Parathyroid adenoma (tissue), 2 donors: ENCODE results near the gene MPG.

Source experiments
- H2AFZ ChIP-seq: fragments of 300-600 bp; sonication (generic); one replicate; pipeline ENCODE4 v1.7.0; 2017; ENCODE audit warnings: antibody characterized with exemption, mild to moderate bottlenecking
- H3K27ac ChIP-seq: fragments of 300-600 bp; sonication (generic); one replicate; pipeline ENCODE4 v1.7.0; 2017
- H3K27me3 ChIP-seq: fragments of 300-600 bp; sonication (generic); one replicate; pipeline ENCODE4 v1.7.0; 2017; ENCODE audit warnings: low read length; ENCODE audit not compliant: control insufficient read depth, insufficient read depth
- H3K36me3 ChIP-seq: fragments of 300-600 bp; sonication (generic); one replicate; pipeline ENCODE4 v1.7.0; 2017; ENCODE audit warnings: low read length; ENCODE audit not compliant: control insufficient read depth, insufficient read depth
- H3K4me1 ChIP-seq: fragments of 300-600 bp; sonication (generic); one replicate; pipeline ENCODE4 v1.7.0; 2017; ENCODE audit warnings: control low read depth
- H3K4me2 ChIP-seq: fragments of 300-600 bp; sonication (generic); one replicate; pipeline ENCODE4 v1.7.0; 2017; ENCODE audit warnings: low read length
- H3K4me3 ChIP-seq: fragments of 300-600 bp; sonication (generic); one replicate; pipeline ENCODE4 v1.7.0; 2017; ENCODE audit warnings: low read depth, low read length
- H3K79me2 ChIP-seq: fragments of 300-600 bp; sonication (generic); one replicate; pipeline ENCODE4 v1.7.0; 2017; ENCODE audit warnings: control low read depth
- H3K9ac ChIP-seq: fragments of 300-600 bp; sonication (generic); one replicate; pipeline ENCODE4 v1.7.0; 2017; ENCODE audit warnings: mild to moderate bottlenecking
- H3K9me3 ChIP-seq: fragments of 300-600 bp; sonication (generic); one replicate; pipeline ENCODE4 v1.7.0; 2017; ENCODE audit warnings: low read length; ENCODE audit not compliant: control insufficient read depth
- CTCF ChIP-seq: fragments of 300-600 bp; sonication (generic); IDR thresholded peaks from one replicate; pipeline ENCODE4 v1.7.0; 2017; ENCODE audit warnings: antibody characterized with exemption, mild to moderate bottlenecking
- donor health status: primary hyperparathyroidism.

The MPG gene

GRCh38 chr16:66309-67182, 11.5 kb upstream of the MPG start:
- peaks cover 6% of the 10 kb centered on the region for H3K4me1 ChIP-seq

GRCh38 chr16:67183-67791, 10.7 kb upstream of the MPG start:
- H3K9ac ChIP-seq, result no peak overlapping the region
- no peak overlapping the region for H3K27ac ChIP-seq
- H2AFZ ChIP-seq, result no peak overlapping the region
- no peak overlapping the region for H3K4me3 ChIP-seq
- H3K9me3 ChIP-seq, result no peaks in the 10 kb centered on the region
- no peaks in the 10 kb centered on the region for H3K36me3 ChIP-seq
- peaks cover 6% of the 10 kb centered on the region for H3K4me1 ChIP-seq
- peaks cover 12% of the 10 kb centered on the region for H3K79me2 ChIP-seq
- H3K4me2 ChIP-seq, result no peak overlapping the region
- no peaks in the 10 kb centered on the region for H3K27me3 ChIP-seq
- no peak for TF ChIP-seq CTCF

More at GRCh38 chr16:66309-67182, 11.5 kb upstream of the MPG start:
- Histone ChIP-seq H3K36me3 (no peaks in the 10 kb centered on the region), H3K9ac (no peak overlapping the region), H3K27me3 (no peaks in the 10 kb centered on the region), H3K4me2 (no peak overlapping the region), H3K9me3 (no peaks in the 10 kb centered on the region), H3K79me2 (peaks cover 12% of the 10 kb centered on the region), H3K4me3 (no peak overlapping the region), H2AFZ (no peak overlapping the region), H3K27ac (no peak overlapping the region)
- no peak for TF ChIP-seq CTCF

GRCh38 chr16:67884-68789, 9.9 kb upstream of the MPG start:
- no peak overlapping the region for H3K4me2 ChIP-seq
- H3K27ac ChIP-seq, result no peak overlapping the region
- no peak overlapping the region for H3K4me3 ChIP-seq
- TF ChIP-seq CTCF, result no peak
- H3K4me1 ChIP-seq, result peaks cover 9% of the 10 kb centered on the region
- H2AFZ ChIP-seq, result no peak overlapping the region
- no peaks in the 10 kb centered on the region for H3K9me3 ChIP-seq
- no peaks in the 10 kb centered on the region for H3K27me3 ChIP-seq
- H3K9ac ChIP-seq, result no peak overlapping the region
- peaks cover 12% of the 10 kb centered on the region for H3K79me2 ChIP-seq
- H3K36me3 ChIP-seq, result no peaks in the 10 kb centered on the region

GRCh38 chr16:69181-69580, 8.8 kb upstream of the MPG start:
- Histone ChIP-seq H3K27me3 (no peaks in the 10 kb centered on the region), H3K27ac (no peak overlapping the region)
- TF ChIP-seq CTCF, result no peak

More at GRCh38 chr16:69181-69580, 8.8 kb upstream of the MPG start:
- Histone ChIP-seq H3K4me2 (no peak overlapping the region), H3K9ac (no peak overlapping the region), H3K9me3 (no peaks in the 10 kb centered on the region), H2AFZ (no peak overlapping the region), H3K4me3 (no peak overlapping the region), H3K36me3 (no peaks in the 10 kb centered on the region), H3K79me2 (peaks cover 12% of the 10 kb centered on the region), H3K4me1 (peaks cover 9% of the 10 kb centered on the region)
